HCT116 (cell line): ENCODE results near the gene DDX24. TPM values are rescaled to one million over a fixed set of nuclear protein-coding genes. Genes with fewer than 3 reads are reported as not detected.

Source experiments
- ATAC-seq: fragments of 200-7000 bp; cut with Tn5 transposase; 2 replicates; pipeline ENCODE4 v1.9.1; 2020; ENCODE audit warnings: mild to moderate bottlenecking, moderate library complexity
- BruUV-seq: library from RNA; stranded (reverse); fragments of 400-500 nt; replicated peaks from 2 replicates; lab custom pipeline; 2021; lab: Mats Ljungman, UMichigan
- CTCF ChIA-PET: fragments of 300-600 bp; sonication (Branson Sonifier 250); formaldehyde crosslinking; loops from one replicate; lab custom pipeline; 2021; ENCODE audit warnings: antibody characterized with exemption; lab: Charles Lee
- POLR2A ChIA-PET: fragments of 300-600, 350-600 bp; sonication (Branson Sonifier 250); formaldehyde crosslinking; loops from one replicate; lab custom pipeline; 2021; ENCODE audit warnings: antibody characterized with exemption; lab: Charles Lee
- RAD21 ChIA-PET, 2 experiments: fragments of 300-600 bp; sonication (Branson Sonifier 250); formaldehyde crosslinking; loops; one replicate each; lab custom pipeline; 2023; ENCODE audit warnings: low total read pairs in 2 of 2; ENCODE audit not compliant: uncharacterized antibody in 2 of 2, unreplicated experiment in 2 of 2, low non-redundant PET in 1 of 2; lab: Charles Lee
- DNase-seq: peaks from one replicate; pipeline ENCODE4 v3.0.0-alpha.2; 2010; ENCODE audit warnings: low read depth, low spot score
- H2AFZ ChIP-seq: fragments of 200-600 bp; shearing (Covaris generic), sonication (generic); 2 replicates; pipeline ENCODE4 v1.6.1; 2017; ENCODE audit warnings: low read depth, mixed run types, mixed read lengths, antibody characterized with exemption, low read length; ENCODE audit not compliant: poor library complexity, severe bottlenecking
- H3K27ac ChIP-seq: 2 replicates; pipeline ENCODE4 v1.5.1; 2012; ENCODE audit warnings: low read depth, low read length
- H3K27me3 ChIP-seq: fragments of 200-600 bp; sonication (generic); 2 replicates; pipeline ENCODE4 v1.6.1; 2016; ENCODE audit warnings: mixed run types, low read length, mixed read lengths; ENCODE audit not compliant: insufficient read depth
- H3K36me3 ChIP-seq, 2 experiments: fragments of 200-500 bp in 1 of 2; fragments of 200-600 bp in 1 of 2; sonication (Bioruptor generic) in 1 of 2; sonication (generic) in 1 of 2; 2 replicates each; pipeline versions ENCODE4 v1.5.1 to v1.6.1; 2014 to 2016; ENCODE audit warnings: low read length in 2 of 2, inconsistent platforms in 1 of 2, mixed read lengths in 1 of 2, mixed run types in 1 of 2; ENCODE audit not compliant: insufficient read depth in 2 of 2, control insufficient read depth in 1 of 2
- H3K4me1 ChIP-seq, 2 experiments: fragments of 200-600 bp in 1 of 2; sonication (generic) in 1 of 2; 2 replicates each; pipeline versions ENCODE4 v1.5.1 to v1.6.1; 2012 to 2017; ENCODE audit warnings: low read length in 2 of 2, inconsistent platforms in 1 of 2, mild to moderate bottlenecking in 1 of 2, mixed read lengths in 1 of 2, mixed run types in 1 of 2, moderate library complexity in 1 of 2; ENCODE audit not compliant: insufficient read depth in 2 of 2, control insufficient read depth in 1 of 2
- H3K4me2 ChIP-seq: fragments of 200-600 bp; sonication (generic); 2 replicates; pipeline ENCODE4 v1.6.1; 2017; ENCODE audit warnings: mixed run types, low read length, mixed read lengths
- H3K4me3 ChIP-seq, 2 experiments: fragments of 200-600 bp in 1 of 2; sonication (generic) in 1 of 2; replicated peaks in 1 of 2; 2 replicates each; pipeline ENCODE4 v1.5.1; 2011 to 2016; ENCODE audit warnings: low read length in 2 of 2, control low read depth in 1 of 2, low read depth in 1 of 2, mild to moderate bottlenecking in 1 of 2, mixed read lengths in 1 of 2, mixed run types in 1 of 2
- H3K79me2 ChIP-seq: fragments of 200-600 bp; sonication (generic); 2 replicates; pipeline ENCODE4 v1.6.1; 2017; ENCODE audit warnings: mild to moderate bottlenecking, mixed run types, low read length, moderate library complexity, mixed read lengths; ENCODE audit not compliant: insufficient read depth
- H3K9ac ChIP-seq: fragments of 200-600 bp; sonication (generic); 2 replicates; pipeline ENCODE4 v1.6.1; 2016; ENCODE audit warnings: low read length, mixed read lengths
- H3K9me2 ChIP-seq: fragments of 200-600 bp; sonication (generic), shearing (Covaris generic); 2 replicates; pipeline ENCODE4 v1.6.1; 2017; ENCODE audit warnings: mixed run types, mild to moderate bottlenecking, moderate library complexity; ENCODE audit not compliant: insufficient read depth
- H3K9me3 ChIP-seq, 2 experiments: fragments of 200-500 bp in 1 of 2; fragments of 200-600 bp in 1 of 2; sonication (Bioruptor generic) in 1 of 2; sonication (generic) in 1 of 2; 2 replicates each; pipeline ENCODE4 v1.6.1; 2014 to 2017; ENCODE audit warnings: low read length in 2 of 2, mixed read lengths in 2 of 2, inconsistent platforms in 1 of 2, low read depth in 1 of 2, mild to moderate bottlenecking in 1 of 2, mixed run types in 1 of 2, moderate library complexity in 1 of 2; ENCODE audit not compliant: control insufficient read depth in 1 of 2, insufficient read depth in 1 of 2
- H4K20me1 ChIP-seq: fragments of 200-600 bp; sonication (generic), shearing (Covaris generic); 2 replicates; pipeline ENCODE4 v1.6.1; 2017; ENCODE audit warnings: mixed run types, mild to moderate bottlenecking, moderate library complexity; ENCODE audit not compliant: insufficient read depth
- CBX3 ChIP-seq: IDR thresholded peaks from 2 replicates; pipeline ENCODE4 v1.6.1; 2012; ENCODE audit warnings: low read depth
- CEBPB ChIP-seq: IDR thresholded peaks from 2 replicates; pipeline ENCODE4 v1.6.1; 2012; ENCODE audit warnings: low read depth
- ELF1 ChIP-seq: IDR thresholded peaks from 2 replicates; pipeline ENCODE4 v1.6.1; 2012; ENCODE audit warnings: low read depth, borderline replicate concordance
- EZH2phosphoT487 ChIP-seq: fragments of 200-600 bp; IDR thresholded peaks from 2 replicates; pipeline ENCODE4 v1.6.1; 2018; ENCODE audit warnings: antibody characterized with exemption, borderline replicate concordance
- POLR2A ChIP-seq: IDR thresholded peaks from 2 replicates; pipeline ENCODE4 v1.7.0; 2011; ENCODE audit warnings: borderline replicate concordance; ENCODE audit not compliant: insufficient read depth, insufficient read length; ENCODE audit errors: extremely low read depth
- POLR2AphosphoS5 ChIP-seq: IDR thresholded peaks from 2 replicates; pipeline ENCODE4 v1.6.1; 2011; ENCODE audit warnings: mild to moderate bottlenecking, low read depth, low read length, moderate library complexity
- RAD21 ChIP-seq: IDR thresholded peaks from 2 replicates; pipeline ENCODE4 v1.6.1; 2012; ENCODE audit warnings: low read depth, mild to moderate bottlenecking
- SIN3A ChIP-seq: IDR thresholded peaks from 2 replicates; pipeline ENCODE4 v1.6.1; 2012; ENCODE audit warnings: low read depth
- SP1 ChIP-seq: IDR thresholded peaks from 2 replicates; pipeline ENCODE4 v1.6.1; 2012; ENCODE audit warnings: low read depth
- SRF ChIP-seq: IDR thresholded peaks from 2 replicates; pipeline ENCODE4 v1.6.1; 2012; ENCODE audit warnings: low read depth
- YY1 ChIP-seq: IDR thresholded peaks from 2 replicates; pipeline ENCODE4 v1.6.1; 2011; ENCODE audit warnings: low read length, low read depth, moderate library complexity, mild to moderate bottlenecking; ENCODE audit not compliant: insufficient replicate concordance; ENCODE audit errors: extremely low read depth
- intact Hi-C: fragments of 100-400 bp; cut with micrococcal nuclease; formaldehyde crosslinking; loops from 2 replicates; pipeline ENCODE4 v1.10.0; 2022
- total RNA-seq: library from RNA; stranded (reverse); gene quantifications from one replicate; pipeline ENCODE4 v1.2.1, GENCODE V29; 2021; ENCODE audit not compliant: unreplicated experiment
- TF ChIP-seq, protein P1 (sequence below): IDR thresholded peaks from 2 replicates; pipeline ENCODE4 v1.6.1; 2012; ENCODE audit warnings: low read depth
- TF ChIP-seq, protein P2 (sequence below): IDR thresholded peaks from 2 replicates; pipeline ENCODE4 v1.6.1; 2012
- TF ChIP-seq, protein P3 (sequence below): IDR thresholded peaks from 2 replicates; pipeline ENCODE4 v1.6.1; 2011; ENCODE audit warnings: mild to moderate bottlenecking, low read length, moderate library complexity; ENCODE audit not compliant: insufficient replicate concordance; ENCODE audit errors: extremely low read depth
- TF ChIP-seq, protein P4 (sequence below): IDR thresholded peaks from 2 replicates; pipeline ENCODE4 v1.6.1; 2012
- TF ChIP-seq, protein P5 (sequence below), 3 experiments: fragments of 200-600 bp in 1 of 3; sonication (generic) in 1 of 3; IDR thresholded peaks in 2 of 3; conservative IDR thresholded peaks in 1 of 3; 2 replicates each; pipeline ENCODE4 v1.5.1; 2012 to 2017; ENCODE audit warnings: low read depth in 2 of 3, low read length in 2 of 3, antibody characterized with exemption in 1 of 3, borderline replicate concordance in 1 of 3, control low read depth in 1 of 3, mild to moderate bottlenecking in 1 of 3, mixed read lengths in 1 of 3, mixed run types in 1 of 3, moderate library complexity in 1 of 3; ENCODE audit not compliant: insufficient read depth in 1 of 3

Gene DDX24
- total RNA-seq, 1 experiment from 2014 or later, result 169 TPM

DNA sequence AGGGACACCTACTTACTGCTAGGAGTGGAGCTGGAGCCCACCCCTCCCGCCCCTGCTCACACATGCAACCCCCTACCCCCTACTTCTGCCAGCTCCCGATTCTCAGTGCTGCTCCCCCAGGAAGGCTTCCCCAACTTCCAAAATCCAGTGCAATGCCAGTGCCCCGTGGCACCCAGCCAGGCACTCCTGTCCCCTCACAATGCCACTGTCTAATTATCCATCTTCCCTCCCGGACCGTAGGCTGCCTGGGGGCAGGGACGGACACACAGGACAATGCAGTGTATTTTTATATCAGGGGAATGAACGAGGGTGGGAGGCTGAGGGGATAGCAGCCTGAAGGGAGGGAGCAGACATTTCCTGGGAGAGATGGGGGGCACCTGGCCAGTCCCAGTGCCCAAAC lies 42.5 kb downstream of the DDX24 start:
- no peak overlapping the region for H3K4me3 ChIP-seq
- no peaks in the 10 kb centered on the region for H3K27me3 ChIP-seq
- no peaks in the 10 kb centered on the region for H4K20me1 ChIP-seq
- no TSS peak for BruUV-seq
- POLR2A ChIA-PET, result no interaction called here
- H3K4me1 ChIP-seq, result peaks cover 3 to 10% of the 10 kb centered on the region in 2 experiments; a peak in 3 of 4 replicates
- H3K27ac ChIP-seq, result no peak overlapping the region
- CTCF ChIA-PET, result no interaction called here
- DNase-seq (no peak), ATAC-seq (no peak)
- no peak overlapping the region for H3K9ac ChIP-seq
- H3K36me3 ChIP-seq, result no peaks in the 10 kb centered on the region
- H3K4me2 ChIP-seq, result no peak overlapping the region
- no peaks in the 10 kb centered on the region for H3K79me2 ChIP-seq
- intact Hi-C loops, result no loop called here
- TF ChIP-seq SIN3A, result no peak
- TF ChIP-seq CBX3, result no peak
- no peak for TF ChIP-seq RAD21
- TF ChIP-seq, protein P1, sequence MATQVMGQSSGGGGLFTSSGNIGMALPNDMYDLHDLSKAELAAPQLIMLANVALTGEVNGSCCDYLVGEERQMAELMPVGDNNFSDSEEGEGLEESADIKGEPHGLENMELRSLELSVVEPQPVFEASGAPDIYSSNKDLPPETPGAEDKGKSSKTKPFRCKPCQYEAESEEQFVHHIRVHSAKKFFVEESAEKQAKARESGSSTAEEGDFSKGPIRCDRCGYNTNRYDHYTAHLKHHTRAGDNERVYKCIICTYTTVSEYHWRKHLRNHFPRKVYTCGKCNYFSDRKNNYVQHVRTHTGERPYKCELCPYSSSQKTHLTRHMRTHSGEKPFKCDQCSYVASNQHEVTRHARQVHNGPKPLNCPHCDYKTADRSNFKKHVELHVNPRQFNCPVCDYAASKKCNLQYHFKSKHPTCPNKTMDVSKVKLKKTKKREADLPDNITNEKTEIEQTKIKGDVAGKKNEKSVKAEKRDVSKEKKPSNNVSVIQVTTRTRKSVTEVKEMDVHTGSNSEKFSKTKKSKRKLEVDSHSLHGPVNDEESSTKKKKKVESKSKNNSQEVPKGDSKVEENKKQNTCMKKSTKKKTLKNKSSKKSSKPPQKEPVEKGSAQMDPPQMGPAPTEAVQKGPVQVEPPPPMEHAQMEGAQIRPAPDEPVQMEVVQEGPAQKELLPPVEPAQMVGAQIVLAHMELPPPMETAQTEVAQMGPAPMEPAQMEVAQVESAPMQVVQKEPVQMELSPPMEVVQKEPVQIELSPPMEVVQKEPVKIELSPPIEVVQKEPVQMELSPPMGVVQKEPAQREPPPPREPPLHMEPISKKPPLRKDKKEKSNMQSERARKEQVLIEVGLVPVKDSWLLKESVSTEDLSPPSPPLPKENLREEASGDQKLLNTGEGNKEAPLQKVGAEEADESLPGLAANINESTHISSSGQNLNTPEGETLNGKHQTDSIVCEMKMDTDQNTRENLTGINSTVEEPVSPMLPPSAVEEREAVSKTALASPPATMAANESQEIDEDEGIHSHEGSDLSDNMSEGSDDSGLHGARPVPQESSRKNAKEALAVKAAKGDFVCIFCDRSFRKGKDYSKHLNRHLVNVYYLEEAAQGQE, result no peak
- TF ChIP-seq SP1, result no peak
- TF ChIP-seq, protein P2, sequence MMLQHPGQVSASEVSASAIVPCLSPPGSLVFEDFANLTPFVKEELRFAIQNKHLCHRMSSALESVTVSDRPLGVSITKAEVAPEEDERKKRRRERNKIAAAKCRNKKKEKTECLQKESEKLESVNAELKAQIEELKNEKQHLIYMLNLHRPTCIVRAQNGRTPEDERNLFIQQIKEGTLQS, result no peak
- TF ChIP-seq EZH2phosphoT487, result no peak
- TF ChIP-seq SRF, result no peak
- TF ChIP-seq CEBPB, result no peak
- TF ChIP-seq POLR2AphosphoS5, result no peak
- TF ChIP-seq, protein P3, sequence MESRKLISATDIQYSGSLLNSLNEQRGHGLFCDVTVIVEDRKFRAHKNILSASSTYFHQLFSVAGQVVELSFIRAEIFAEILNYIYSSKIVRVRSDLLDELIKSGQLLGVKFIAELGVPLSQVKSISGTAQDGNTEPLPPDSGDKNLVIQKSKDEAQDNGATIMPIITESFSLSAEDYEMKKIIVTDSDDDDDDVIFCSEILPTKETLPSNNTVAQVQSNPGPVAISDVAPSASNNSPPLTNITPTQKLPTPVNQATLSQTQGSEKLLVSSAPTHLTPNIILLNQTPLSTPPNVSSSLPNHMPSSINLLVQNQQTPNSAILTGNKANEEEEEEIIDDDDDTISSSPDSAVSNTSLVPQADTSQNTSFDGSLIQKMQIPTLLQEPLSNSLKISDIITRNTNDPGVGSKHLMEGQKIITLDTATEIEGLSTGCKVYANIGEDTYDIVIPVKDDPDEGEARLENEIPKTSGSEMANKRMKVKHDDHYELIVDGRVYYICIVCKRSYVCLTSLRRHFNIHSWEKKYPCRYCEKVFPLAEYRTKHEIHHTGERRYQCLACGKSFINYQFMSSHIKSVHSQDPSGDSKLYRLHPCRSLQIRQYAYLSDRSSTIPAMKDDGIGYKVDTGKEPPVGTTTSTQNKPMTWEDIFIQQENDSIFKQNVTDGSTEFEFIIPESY, result no peak
- TF ChIP-seq POLR2A, result no peak
- TF ChIP-seq YY1, result no peak
- TF ChIP-seq, protein P4, sequence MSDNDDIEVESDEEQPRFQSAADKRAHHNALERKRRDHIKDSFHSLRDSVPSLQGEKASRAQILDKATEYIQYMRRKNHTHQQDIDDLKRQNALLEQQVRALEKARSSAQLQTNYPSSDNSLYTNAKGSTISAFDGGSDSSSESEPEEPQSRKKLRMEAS, result no peak
- TF ChIP-seq ELF1, result no peak
- TF ChIP-seq, protein P5, sequence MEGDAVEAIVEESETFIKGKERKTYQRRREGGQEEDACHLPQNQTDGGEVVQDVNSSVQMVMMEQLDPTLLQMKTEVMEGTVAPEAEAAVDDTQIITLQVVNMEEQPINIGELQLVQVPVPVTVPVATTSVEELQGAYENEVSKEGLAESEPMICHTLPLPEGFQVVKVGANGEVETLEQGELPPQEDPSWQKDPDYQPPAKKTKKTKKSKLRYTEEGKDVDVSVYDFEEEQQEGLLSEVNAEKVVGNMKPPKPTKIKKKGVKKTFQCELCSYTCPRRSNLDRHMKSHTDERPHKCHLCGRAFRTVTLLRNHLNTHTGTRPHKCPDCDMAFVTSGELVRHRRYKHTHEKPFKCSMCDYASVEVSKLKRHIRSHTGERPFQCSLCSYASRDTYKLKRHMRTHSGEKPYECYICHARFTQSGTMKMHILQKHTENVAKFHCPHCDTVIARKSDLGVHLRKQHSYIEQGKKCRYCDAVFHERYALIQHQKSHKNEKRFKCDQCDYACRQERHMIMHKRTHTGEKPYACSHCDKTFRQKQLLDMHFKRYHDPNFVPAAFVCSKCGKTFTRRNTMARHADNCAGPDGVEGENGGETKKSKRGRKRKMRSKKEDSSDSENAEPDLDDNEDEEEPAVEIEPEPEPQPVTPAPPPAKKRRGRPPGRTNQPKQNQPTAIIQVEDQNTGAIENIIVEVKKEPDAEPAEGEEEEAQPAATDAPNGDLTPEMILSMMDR (IDR thresholded peaks at IDR 0.05 in 2 of 3, conservative IDR thresholded peaks at IDR 0.05 in 1 of 3; ENCODE audit: borderline replicate concordance in 1 of 3, insufficient read depth in 1 of 3, low read depth in 2 of 3, low read length in 2 of 3), result no peak
- RAD21 ChIA-PET, result no interaction called here
- H3K9me2 ChIP-seq, result no peaks in the 10 kb centered on the region
- peaks cover 0 to 4% of the 10 kb centered on the region in 2 experiments; a peak in 1 of 4 replicates for H3K9me3 ChIP-seq
- no peak overlapping the region for H2AFZ ChIP-seq
